Measurements from ENCODE around the gene KCNIP1.

GRCh38 chr5:170678811-170679210 is 175.0 kb downstream of the KCNIP1 start:
- TF ChIP-seq, protein P1, sequence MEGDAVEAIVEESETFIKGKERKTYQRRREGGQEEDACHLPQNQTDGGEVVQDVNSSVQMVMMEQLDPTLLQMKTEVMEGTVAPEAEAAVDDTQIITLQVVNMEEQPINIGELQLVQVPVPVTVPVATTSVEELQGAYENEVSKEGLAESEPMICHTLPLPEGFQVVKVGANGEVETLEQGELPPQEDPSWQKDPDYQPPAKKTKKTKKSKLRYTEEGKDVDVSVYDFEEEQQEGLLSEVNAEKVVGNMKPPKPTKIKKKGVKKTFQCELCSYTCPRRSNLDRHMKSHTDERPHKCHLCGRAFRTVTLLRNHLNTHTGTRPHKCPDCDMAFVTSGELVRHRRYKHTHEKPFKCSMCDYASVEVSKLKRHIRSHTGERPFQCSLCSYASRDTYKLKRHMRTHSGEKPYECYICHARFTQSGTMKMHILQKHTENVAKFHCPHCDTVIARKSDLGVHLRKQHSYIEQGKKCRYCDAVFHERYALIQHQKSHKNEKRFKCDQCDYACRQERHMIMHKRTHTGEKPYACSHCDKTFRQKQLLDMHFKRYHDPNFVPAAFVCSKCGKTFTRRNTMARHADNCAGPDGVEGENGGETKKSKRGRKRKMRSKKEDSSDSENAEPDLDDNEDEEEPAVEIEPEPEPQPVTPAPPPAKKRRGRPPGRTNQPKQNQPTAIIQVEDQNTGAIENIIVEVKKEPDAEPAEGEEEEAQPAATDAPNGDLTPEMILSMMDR (IDR thresholded peaks at IDR 0.05), result no peak
- TF ChIP-seq POLR2A (IDR thresholded peaks at IDR 0.05) (no peak), POLR2AphosphoS5 (IDR thresholded peaks at IDR 0.05) (no peak), EP300 (IDR thresholded peaks at IDR 0.05; ENCODE audit: low read depth) (no peak)

Measured in transverse colon (tissue), 4 donors.